Natural killer cell (primary cell): ENCODE data around the gene NPAS3. TPM values are rescaled to one million over a fixed set of nuclear protein-coding genes. Genes with fewer than 3 reads are reported as not detected.

Experiments
- ATAC-seq, 3 donors: fragments of 150-1000 bp in 2 of 3; fragments of 200-7000 bp in 1 of 3; cut with Tn5 transposase; 1 replicate in 1 of 3; 2 replicates in 2 of 3; pipeline ENCODE4 v1.10.0; 2021; ENCODE audit warnings: mild to moderate bottlenecking in 2 of 3, moderate library complexity in 2 of 3
- DNase-seq, 2 donors: peaks; one replicate each; pipeline versions ENCODE4 v3.0.0 to v3.0.0-alpha.2; 2013 to 2021; ENCODE audit warnings: mixed read lengths in 1 of 2
- H3K27ac ChIP-seq: one replicate; pipeline ENCODE4 v1.5.1; 2013; ENCODE audit warnings: mild to moderate bottlenecking, low read length
- H3K27me3 ChIP-seq: one replicate; pipeline ENCODE4 v1.6.1; 2013; ENCODE audit warnings: low read length; ENCODE audit not compliant: control insufficient read depth, insufficient read depth
- H3K36me3 ChIP-seq: one replicate; pipeline ENCODE4 v1.6.1; 2013; ENCODE audit warnings: low read length; ENCODE audit not compliant: control insufficient read depth, insufficient read depth
- H3K4me1 ChIP-seq: one replicate; pipeline ENCODE4 v1.6.1; 2013; ENCODE audit warnings: low read length; ENCODE audit not compliant: control insufficient read depth, insufficient read depth
- H3K4me3 ChIP-seq: one replicate; pipeline ENCODE4 v1.5.1; 2013; ENCODE audit warnings: low read length
- H3K9me3 ChIP-seq: one replicate; pipeline ENCODE4 v1.6.1; 2013; ENCODE audit warnings: low read length; ENCODE audit not compliant: control insufficient read depth, insufficient read depth
- H3K27ac Mint-ChIP-seq, 2 donors: one replicate each; pipeline ENCODE4 v1.8.0; 2022; ENCODE audit warnings: mild to moderate bottlenecking in 2 of 2, mixed read lengths in 2 of 2, moderate library complexity in 1 of 2
- H3K27me3 Mint-ChIP-seq, 2 donors: one replicate each; pipeline ENCODE4 v1.8.0; 2022; ENCODE audit warnings: low read depth in 2 of 2, mixed read lengths in 2 of 2
- H3K36me3 Mint-ChIP-seq: one replicate; pipeline ENCODE4 v1.8.0; 2022; ENCODE audit warnings: mixed read lengths
- H3K4me1 Mint-ChIP-seq, 2 donors: one replicate each; pipeline ENCODE4 v1.8.0; 2022; ENCODE audit warnings: mixed read lengths in 2 of 2
- H3K4me3 Mint-ChIP-seq: one replicate; pipeline ENCODE4 v1.8.0; 2022; ENCODE audit warnings: mild to moderate bottlenecking, moderate library complexity, mixed read lengths
- H3K9me3 Mint-ChIP-seq, 2 donors: one replicate each; pipeline ENCODE4 v1.8.0; 2022; ENCODE audit warnings: mixed read lengths in 2 of 2
- WGBS: methylation state at CpG from one replicate; pipeline ENCODE4 v1.1.7; 2013; ENCODE audit warnings: missing lambda C conversion rate; ENCODE audit not compliant: insufficient coverage; 5-methylcytosine and 5-hydroxymethylcytosine counted together
- intact Hi-C: fragments of 100-400 bp; cut with micrococcal nuclease; formaldehyde crosslinking; loops from one replicate; pipeline ENCODE4 v1.14.2; 2022
- total RNA-seq, 4 donors: library from RNA; stranded (reverse); fragments of 120-200 nt in 1 of 4; gene quantifications; one replicate each; pipeline versions ENCODE4 v1.2.3 to v1.2.4, GENCODE V29; 2013 to 2022
- TF ChIP-seq, protein P1 (sequence below): fragments of 200-600 bp; IDR thresholded peaks from one replicate; pipeline ENCODE4 v1.8.0; 2022; ENCODE audit warnings: antibody characterized with exemption

The NPAS3 gene
- total RNA-seq, 3 donors from 2014 or later (not counting 1 experiment from before 2014, with no cell fraction given), result not detected

DNA sequence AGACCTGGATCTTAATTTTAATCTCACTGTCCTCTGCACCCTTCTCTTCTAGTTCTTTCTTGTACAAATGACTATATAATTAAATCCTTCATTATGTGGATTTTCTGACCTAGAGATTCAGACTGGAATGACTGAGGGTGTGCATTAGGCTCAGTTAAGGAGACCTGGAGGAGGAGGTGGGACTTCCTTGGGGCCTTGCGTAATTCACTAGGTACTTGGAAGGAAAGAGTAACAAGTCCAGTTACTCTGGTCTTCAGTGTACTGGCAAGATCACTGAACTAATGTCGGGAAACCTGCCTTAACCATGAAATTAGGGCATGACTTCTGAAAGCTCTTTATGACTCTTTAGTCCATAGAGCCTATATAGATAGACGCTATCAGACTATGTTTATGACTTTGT is 570.8 kb downstream of the NPAS3 start:
- Mint-ChIP-seq H3K36me3 (no peaks in the 10 kb centered on the region), H3K27ac (no peak overlapping the region), H3K4me3 (no peak overlapping the region), H3K4me1 (no peaks in the 10 kb centered on the region), H3K27me3 (no peaks in the 10 kb centered on the region), H3K9me3 (peaks cover 5 to 8% of the 10 kb centered on the region in 2 donors)
- intact Hi-C loops, result no loop called here
- no peak overlapping the region for H3K27ac ChIP-seq
- 92% methylated on average over 3 of the region's 3 CpGs for whole genome bisulfite sequencing
- H3K4me1 ChIP-seq, result no peaks in the 10 kb centered on the region
- TF ChIP-seq, protein P1, sequence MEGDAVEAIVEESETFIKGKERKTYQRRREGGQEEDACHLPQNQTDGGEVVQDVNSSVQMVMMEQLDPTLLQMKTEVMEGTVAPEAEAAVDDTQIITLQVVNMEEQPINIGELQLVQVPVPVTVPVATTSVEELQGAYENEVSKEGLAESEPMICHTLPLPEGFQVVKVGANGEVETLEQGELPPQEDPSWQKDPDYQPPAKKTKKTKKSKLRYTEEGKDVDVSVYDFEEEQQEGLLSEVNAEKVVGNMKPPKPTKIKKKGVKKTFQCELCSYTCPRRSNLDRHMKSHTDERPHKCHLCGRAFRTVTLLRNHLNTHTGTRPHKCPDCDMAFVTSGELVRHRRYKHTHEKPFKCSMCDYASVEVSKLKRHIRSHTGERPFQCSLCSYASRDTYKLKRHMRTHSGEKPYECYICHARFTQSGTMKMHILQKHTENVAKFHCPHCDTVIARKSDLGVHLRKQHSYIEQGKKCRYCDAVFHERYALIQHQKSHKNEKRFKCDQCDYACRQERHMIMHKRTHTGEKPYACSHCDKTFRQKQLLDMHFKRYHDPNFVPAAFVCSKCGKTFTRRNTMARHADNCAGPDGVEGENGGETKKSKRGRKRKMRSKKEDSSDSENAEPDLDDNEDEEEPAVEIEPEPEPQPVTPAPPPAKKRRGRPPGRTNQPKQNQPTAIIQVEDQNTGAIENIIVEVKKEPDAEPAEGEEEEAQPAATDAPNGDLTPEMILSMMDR, result no peak
- no peak overlapping the region for H3K4me3 ChIP-seq
- ATAC-seq, result no peak
- no peaks in the 10 kb centered on the region for H3K9me3 ChIP-seq
- H3K27me3 ChIP-seq, result no peaks in the 10 kb centered on the region
- no peaks in the 10 kb centered on the region for H3K36me3 ChIP-seq
- DNase-seq, result no peak

DNA sequence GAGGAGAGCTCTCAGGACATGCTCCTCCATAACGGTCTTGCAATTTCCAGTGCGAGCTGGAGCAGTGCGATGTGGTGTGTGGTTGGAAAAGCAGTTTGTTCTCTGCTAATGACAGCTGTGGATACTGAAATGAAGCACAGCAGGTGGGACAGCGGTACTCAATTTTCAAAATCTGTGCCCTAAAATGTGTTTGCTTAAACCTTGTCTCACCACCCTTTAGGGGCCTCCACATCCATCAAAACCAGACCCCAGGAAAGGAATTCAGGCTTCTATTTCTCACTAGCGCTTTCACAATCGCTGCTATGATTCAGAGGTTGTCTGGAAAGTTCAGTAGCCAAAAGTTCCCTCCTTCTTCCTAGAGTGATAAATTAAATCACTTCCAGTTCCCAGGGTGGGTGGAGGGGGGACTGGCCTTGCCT is 571.4 kb downstream of the NPAS3 start:
- no peak overlapping the region for H3K4me3 Mint-ChIP-seq

DNA sequence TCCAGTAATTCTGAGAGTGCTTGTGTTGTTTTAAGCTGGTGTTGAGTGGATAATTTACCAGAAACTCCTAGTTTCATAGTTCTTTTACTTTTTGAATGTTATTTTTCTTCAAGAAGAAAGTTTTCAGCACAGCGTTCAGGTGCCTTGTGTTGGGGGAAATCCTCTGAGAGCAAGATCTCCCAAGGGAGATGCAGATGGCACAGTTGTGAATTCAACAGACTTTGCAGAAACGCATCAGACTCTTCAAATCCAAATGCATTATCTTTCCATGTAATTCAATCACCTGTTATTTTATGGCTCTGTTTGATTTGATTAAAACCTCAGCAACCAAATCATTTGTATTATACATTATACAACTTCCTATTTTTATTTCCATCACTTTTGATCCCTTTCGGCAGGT is 572.3 kb downstream of the NPAS3 start:
- Mint-ChIP-seq H3K27me3 (no peaks in the 10 kb centered on the region), H3K36me3 (no peaks in the 10 kb centered on the region), H3K4me3 (no peak overlapping the region), H3K9me3 (peaks cover 0 to 5% of the 10 kb centered on the region in 2 donors), H3K4me1 (no peaks in the 10 kb centered on the region), H3K27ac (no peak overlapping the region)
- DNase-seq (no peak), ATAC-seq (no peak)
- no peaks in the 10 kb centered on the region for H3K4me1 ChIP-seq
- H3K27me3 ChIP-seq, result no peaks in the 10 kb centered on the region
- 65% methylated on average over 2 of the region's 3 CpGs for WGBS
- H3K27ac ChIP-seq, result no peak overlapping the region
- no peaks in the 10 kb centered on the region for H3K36me3 ChIP-seq
- H3K4me3 ChIP-seq, result no peak overlapping the region
- H3K9me3 ChIP-seq, result no peaks in the 10 kb centered on the region
- TF ChIP-seq, protein P1, result no peak
- intact Hi-C loops, result no loop called here

More for the DNA sequence above, 571.4 kb downstream of the NPAS3 start:
- H3K27ac ChIP-seq, result no peak overlapping the region
- Mint-ChIP-seq H3K4me1 (no peaks in the 10 kb centered on the region), H3K27me3 (no peaks in the 10 kb centered on the region), H3K36me3 (no peaks in the 10 kb centered on the region), H3K9me3 (peaks cover 3 to 6% of the 10 kb centered on the region in 2 donors), H3K27ac (no peak overlapping the region)
- H3K9me3 ChIP-seq, result no peaks in the 10 kb centered on the region
- 79% methylated on average over 6 of the region's 6 CpGs for WGBS
- DNase-seq, result no peak
- H3K36me3 ChIP-seq, result no peaks in the 10 kb centered on the region
- H3K4me3 ChIP-seq, result no peak overlapping the region
- H3K4me1 ChIP-seq, result no peaks in the 10 kb centered on the region
- TF ChIP-seq, protein P1, result no peak
- no peak for ATAC-seq
- intact Hi-C loops, result no loop called here
- H3K27me3 ChIP-seq, result no peaks in the 10 kb centered on the region
